ENCODE results near the gene SELPLG.
"Not testable (repeated sequence)": the region's sequence is repeated elsewhere in the genome, so short reads cannot be mapped to it uniquely, and the experiment has no call there.

The SELPLG gene

GRCh38 chr12:108602976-108603704 is 30.6 kb downstream of the SELPLG start:
- DNase-seq: no peak

- no peak for DNase-seq
Measured at GRCh38 chr12:108602209-108602705, 31.4 kb downstream of the SELPLG start.

DNA sequence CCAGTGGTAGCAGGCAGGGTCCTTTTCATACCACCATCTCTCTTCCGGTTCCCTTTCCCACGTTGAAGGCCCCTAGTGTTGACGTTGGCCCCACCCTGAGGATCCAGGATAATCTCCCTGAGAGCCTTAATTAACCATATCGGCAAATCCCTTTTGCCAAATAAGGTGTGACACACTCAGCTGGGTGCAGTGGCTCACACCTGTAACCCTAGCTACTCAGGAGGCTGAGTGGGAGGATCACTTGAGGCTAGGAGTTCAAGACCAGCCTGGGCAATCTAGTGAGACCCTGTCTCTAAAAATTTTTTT is 33.0 kb downstream of the SELPLG start:
- no peak for DNase-seq

GRCh38 chr12:108599948-108600701 is 33.6 kb downstream of the SELPLG start:
- no peak for DNase-seq

GRCh38 chr12:108599541-108599940 is 34.2 kb downstream of the SELPLG start:
- DNase-seq: no peak

- no peak for DNase-seq
Measured at GRCh38 chr12:108598553-108599250, 35.0 kb downstream of the SELPLG start.

- DNase-seq: no peak
Measured at GRCh38 chr12:108597559-108598471, 35.9 kb downstream of the SELPLG start, which contains the start of gene TMEM119. Gene TMEM119, minus strand, starts transcription at chr12:108598084. Its CDS starts 5,701 bp downstream, at chr12:108592383.

DNA sequence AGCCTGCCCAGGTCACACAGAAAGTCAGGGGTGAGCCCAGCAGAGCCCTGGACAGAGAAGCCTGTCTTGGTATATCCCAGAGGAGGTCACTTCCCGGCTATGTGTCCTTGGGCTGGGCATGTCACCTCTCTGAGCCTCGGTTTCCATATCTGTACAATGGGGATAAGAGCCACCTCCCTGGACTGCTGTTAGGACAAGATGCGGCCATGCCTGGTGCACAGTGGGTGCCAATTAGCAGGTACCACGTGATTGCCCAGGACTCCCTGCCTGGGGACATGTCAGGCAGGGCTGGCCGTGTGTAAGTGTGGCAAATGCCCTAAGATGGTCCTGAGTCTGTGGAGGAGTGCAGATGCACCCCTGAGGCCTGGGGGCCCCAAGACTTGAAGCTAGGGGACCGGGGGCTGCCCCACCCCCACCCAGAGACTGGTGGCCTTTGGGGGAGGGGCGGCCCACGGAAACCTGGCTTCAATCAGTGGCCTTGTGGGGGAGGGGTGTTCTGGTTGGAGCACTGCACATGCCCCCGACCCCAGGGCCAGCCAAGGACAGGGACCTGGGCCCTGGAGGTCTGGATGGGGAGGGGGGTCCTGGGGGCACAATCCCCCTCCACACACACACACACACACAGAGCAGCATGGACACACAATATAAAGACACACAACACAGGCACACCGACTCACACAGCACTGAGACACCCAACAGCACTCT is 36.7 kb downstream of the SELPLG start:
- no peak for DNase-seq

- DNase-seq: no peak
Measured at GRCh38 chr12:108595711-108596647, 37.7 kb downstream of the SELPLG start.

- DNase-seq: no peak
Measured at GRCh38 chr12:108594960-108595710, 38.6 kb downstream of the SELPLG start.

DNA sequence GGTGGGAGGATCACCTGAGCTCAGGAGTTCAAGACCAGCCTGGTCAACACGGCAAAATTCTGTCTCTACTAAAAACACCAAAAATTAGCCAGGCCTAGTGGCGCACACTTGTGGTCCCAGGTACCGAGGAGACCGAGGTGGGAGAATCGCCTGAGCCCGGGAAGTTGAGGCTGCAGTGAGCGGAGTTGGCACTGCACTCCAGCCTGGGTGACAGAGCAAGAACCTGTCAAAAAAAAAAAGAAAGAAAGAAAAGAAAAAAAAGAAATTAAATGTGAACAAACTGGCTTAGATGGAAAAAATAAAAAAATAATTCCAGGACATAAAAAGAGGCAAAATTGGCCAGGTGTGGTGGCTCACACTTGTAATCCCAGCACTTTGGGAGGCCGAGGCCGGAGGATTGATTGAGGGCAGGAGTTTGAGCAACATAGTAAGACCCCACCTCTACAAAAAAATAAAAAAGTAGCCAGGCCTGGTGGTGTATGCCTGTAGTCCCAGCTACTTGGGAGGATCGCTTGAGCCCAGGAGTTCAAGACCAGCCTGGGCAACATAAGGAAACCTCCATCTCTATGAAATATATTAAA is 39.3 kb downstream of the SELPLG start:
- no peak for DNase-seq

GRCh38 chr12:108592033-108592909 is 41.4 kb downstream of the SELPLG start:
- DNase-seq: no peak

- DNase-seq: no peak
Measured at GRCh38 chr12:108591267-108591980, 42.3 kb downstream of the SELPLG start.

- not testable (repeated sequence) for DNase-seq
Measured at GRCh38 chr12:108590463-108590862, 43.2 kb downstream of the SELPLG start.

DNA sequence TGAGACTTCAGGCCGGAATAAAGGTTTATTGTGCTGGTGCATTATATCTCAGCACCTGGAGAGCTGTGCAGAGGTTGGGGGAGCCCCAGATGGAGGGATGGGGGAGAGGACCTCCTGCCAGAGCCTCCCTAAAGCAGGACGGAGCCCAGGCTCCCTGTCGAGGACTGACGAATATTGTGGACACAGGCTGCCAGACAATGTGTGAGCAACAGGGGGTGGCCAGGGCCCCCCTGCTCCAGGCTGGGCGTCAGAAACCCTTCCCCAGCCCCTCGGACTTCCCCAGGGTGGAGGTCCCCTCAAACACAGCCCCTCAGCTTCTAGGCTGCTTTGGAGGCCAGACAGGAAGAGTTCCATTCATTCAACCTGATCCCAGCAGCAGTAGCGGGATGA is 43.9 kb downstream of the SELPLG start:
- DNase-seq: no peak

- DNase-seq: no peak
Measured at GRCh38 chr12:108589028-108589839, 44.5 kb downstream of the SELPLG start.

- no peak for DNase-seq
Measured at GRCh38 chr12:108587826-108588225, 45.9 kb downstream of the SELPLG start.

Data from activated CD4-positive, CD25-positive, alpha-beta regulatory T cell treated with anti-CD3 and anti-CD28 coated beads, Interleukin-2, amount 50 U/mL, for 72 hours (primary cell).